GM21526 (cell line): ENCODE results near the gene LRPAP1.
"Not testable (repeated sequence)": the region's sequence is repeated elsewhere in the genome, so short reads cannot be mapped to it uniquely, and the experiment has no call there.

Experiments used
- ATAC-seq: cut with Tn5 transposase; IDR thresholded peaks from one replicate; pipeline ENCODE4 v1.9.1; 2021; ENCODE audit warnings: moderate library complexity; ENCODE audit not compliant: unreplicated experiment, low FRiP score

The LRPAP1 gene, protein sequence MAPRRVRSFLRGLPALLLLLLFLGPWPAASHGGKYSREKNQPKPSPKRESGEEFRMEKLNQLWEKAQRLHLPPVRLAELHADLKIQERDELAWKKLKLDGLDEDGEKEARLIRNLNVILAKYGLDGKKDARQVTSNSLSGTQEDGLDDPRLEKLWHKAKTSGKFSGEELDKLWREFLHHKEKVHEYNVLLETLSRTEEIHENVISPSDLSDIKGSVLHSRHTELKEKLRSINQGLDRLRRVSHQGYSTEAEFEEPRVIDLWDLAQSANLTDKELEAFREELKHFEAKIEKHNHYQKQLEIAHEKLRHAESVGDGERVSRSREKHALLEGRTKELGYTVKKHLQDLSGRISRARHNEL

DNA sequence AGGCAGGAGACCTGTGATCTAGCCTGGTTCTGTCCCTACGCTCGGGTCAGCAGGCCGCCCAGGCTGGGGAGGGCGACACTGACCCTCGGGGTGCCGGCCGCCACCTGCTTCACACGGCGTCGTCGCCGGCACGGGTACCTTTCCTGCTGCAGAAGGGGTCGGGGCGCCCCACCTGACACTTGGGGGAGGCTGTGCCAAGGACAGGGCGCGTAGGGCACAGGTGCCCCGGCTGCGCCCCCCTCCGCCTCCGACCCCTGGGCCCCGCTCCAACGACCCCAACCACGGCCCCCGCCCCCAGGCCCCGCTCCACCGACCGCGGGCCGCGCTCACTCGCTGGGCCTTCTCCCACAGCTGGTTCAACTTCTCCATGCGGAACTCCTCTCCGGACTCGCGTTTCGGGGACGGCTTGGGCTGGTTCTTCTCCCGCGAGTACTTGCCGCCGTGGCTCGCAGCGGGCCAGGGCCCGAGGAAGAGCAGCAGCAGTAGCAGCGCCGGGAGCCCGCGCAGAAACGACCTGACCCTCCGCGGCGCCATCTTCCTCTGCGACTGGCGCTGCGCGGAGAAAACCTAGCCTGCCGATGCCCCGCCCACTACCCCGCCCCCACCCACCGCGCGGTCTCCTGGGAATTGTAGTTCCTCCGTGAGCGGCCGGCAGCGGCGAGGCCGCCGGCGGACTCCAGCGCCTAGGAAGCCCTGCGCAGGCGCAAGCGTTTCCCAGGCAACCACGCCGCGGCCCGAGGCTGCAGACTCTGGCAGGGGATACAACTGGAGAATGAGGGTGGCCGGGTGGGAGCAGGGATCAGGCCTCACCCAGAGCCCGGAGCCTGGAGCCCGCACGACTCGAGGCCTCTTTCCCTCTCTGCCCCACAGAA lies at the start of gene LRPAP1:
LRPAP1 (minus strand) TSS at position 544 of the 872 bp plus-strand sequence; CDS start at position 534, 10 bp downstream.
- ATAC-seq: peak; percentile 88

DNA sequence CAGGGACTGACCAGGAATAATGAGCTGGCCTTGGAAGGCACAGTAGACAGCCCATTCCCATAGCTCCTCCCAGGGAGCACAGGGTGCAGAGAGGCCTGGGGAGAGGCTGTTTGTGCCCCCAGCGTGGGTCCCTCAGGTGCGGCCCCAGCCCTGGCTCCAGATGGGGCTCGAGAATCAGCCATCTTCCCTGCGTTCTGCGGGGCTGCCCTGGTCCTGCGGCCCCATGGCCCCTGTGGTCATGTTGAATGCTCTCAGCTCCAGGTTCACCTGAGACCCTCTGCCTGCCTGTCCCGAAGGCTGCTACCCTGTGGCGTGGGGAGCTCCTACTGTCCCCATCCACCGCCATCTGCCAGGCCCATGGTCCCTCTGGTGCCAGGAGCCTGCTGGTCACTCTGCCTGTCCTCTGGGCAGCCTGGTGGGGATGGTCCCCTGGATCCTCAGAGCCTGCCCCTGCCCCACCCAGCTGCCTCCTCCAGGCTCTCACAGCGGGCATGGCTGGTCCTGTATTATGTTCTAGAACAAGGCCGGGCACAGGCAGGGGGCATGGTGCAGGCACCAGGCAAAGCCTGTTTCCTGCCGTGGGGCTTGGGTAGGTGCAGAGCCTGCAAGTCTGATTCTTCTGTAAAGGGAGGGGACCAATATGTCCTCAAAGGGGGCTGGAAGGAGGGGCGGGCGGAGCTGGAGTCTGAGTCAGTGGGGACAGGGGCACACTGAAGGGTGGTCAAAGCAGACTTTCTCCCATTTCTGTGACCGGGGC lies 49.3 kb upstream of the LRPAP1 start:
- not testable (repeated sequence) for ATAC-seq

- ATAC-seq: not testable (repeated sequence)
Measured at GRCh38 chr4:3580859-3581258, 48.6 kb upstream of the LRPAP1 start.

DNA sequence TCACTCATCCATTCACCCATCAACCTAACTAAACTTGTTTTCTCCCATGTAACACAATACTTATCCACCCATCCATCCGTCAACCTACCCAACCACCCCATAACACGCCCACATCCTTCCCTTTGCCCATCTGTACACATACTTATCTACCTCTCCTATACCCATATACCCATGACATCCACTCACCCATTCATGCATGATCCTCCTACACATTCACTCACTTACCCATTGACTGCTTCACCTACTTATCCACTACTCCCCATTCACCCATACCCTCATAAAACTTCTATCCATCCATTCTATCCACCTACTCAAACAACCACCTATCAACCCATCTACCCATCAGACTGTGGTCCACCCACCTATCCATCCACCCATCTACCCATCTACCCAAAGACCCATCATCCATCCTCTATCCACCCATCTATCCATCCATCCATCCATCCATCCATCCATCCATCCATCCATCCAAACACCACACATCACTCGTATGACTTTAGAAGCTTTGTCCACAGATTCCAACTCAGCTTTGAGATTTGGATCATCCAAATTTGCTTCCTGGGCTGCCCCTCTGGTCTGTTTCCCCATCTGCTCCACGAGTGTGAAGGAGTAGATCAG lies 46.4 kb upstream of the LRPAP1 start:
- ATAC-seq: not testable (repeated sequence)

DNA sequence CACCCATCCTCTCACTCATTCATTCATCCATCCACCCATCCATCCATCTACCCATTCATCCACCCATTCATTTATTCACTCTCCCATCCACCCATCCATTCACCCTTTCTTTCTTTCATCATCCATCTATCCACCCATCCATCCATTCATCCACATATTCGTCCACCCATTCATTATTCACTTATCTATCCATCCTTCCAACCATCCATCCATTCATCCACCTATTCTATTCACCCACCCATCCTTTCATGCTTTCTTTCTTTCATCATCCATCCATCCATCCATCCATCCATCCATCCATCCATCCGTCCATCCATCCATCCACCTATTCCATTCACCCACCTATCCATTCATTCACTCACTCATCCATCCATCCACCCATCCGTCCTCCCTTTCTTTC lies 45.8 kb upstream of the LRPAP1 start:
- not testable (repeated sequence) for ATAC-seq

DNA sequence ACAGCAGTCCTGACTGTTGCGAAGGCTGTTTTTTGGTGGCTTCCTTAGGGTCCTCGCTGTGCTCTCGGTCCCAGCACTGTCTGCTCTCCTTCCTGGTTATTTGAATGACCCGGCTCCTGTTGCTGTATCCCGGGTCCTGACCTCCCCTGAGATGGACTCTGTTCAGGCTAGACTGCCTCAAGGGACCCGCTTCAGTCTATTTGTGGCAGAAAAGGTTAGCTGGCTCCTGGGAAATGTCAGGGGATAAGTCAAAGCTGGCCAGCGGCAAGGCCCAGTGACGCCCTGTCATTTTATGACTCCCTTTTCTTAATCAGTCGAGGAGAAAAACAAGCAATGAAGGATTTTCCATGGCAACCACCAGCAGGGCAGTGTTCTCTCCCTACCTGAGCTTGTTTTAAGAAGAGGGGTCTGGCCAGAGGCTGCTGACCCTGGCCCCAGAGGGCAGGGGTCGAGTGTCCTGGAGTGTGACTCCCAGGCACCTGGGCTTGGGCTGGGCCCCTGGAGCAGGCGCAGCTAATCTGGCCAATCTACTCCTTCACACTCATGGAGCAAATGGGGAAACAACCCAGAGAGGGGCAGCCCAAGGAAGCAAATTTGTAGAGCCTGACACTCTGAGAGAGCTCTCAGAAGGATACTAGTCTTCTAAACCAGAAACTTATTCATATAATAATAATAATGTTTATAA lies 45.1 kb upstream of the LRPAP1 start:
- ATAC-seq: not testable (repeated sequence)

GRCh38 chr4:3576533-3577207 lies 44.4 kb upstream of the LRPAP1 start:
- not testable (repeated sequence) for ATAC-seq

- not testable (repeated sequence) for ATAC-seq
Measured at GRCh38 chr4:3575426-3576369, 43.5 kb upstream of the LRPAP1 start.

GRCh38 chr4:3574865-3575264 lies 42.6 kb upstream of the LRPAP1 start:
- ATAC-seq: not testable (repeated sequence)

- ATAC-seq: not testable (repeated sequence)
Measured at GRCh38 chr4:3574346-3574745, 42.1 kb upstream of the LRPAP1 start.

GRCh38 chr4:3573131-3573530 lies 40.9 kb upstream of the LRPAP1 start:
- ATAC-seq: no peak

DNA sequence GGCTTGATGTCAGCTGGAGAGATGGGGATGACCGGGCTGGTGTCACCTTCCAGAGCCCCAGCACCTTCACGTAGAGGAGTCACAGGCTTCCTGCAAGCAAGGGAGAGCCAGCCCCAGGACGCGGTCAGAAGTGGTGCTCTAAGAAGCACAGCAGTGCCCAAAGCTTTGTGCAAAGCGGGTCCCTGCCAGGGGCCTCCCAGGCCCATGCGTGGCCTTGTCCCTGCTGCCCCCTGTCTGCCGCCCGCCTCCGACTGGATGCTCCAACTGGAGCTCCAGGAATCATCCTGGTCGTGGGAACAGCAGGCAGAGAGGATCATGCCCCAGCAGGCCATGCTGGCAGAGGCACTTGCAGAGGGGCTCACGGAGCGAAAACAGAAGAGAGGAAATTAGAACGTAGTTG lies 40.1 kb upstream of the LRPAP1 start:
- ATAC-seq: no peak

DNA sequence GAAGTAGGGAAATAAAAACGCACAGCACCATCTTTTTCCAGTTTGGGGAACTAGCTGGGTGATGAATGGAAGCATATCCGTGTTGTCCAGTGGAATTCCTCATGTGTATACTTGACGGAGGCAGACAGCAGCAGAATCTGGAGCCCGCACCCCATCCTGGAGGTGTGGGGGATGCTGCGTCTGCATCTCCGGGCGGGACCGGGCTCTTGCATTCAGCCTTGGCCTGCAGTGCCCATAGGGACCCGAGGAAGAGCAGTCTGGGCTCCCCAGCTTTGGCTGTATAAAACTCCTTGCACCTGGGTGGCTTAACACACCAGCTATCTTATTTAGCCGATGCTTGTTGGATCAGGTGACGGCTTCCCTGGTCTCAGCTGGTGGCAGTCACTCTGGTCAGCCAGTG lies 39.7 kb upstream of the LRPAP1 start:
- no peak for ATAC-seq

- ATAC-seq: not testable (repeated sequence)
Measured at GRCh38 chr4:3570923-3571322, 38.7 kb upstream of the LRPAP1 start.

- ATAC-seq: not testable (repeated sequence)
Measured at GRCh38 chr4:3569611-3570010, 37.4 kb upstream of the LRPAP1 start.

- ATAC-seq: not testable (repeated sequence)
Measured at GRCh38 chr4:3566701-3567100, 34.5 kb upstream of the LRPAP1 start.

DNA sequence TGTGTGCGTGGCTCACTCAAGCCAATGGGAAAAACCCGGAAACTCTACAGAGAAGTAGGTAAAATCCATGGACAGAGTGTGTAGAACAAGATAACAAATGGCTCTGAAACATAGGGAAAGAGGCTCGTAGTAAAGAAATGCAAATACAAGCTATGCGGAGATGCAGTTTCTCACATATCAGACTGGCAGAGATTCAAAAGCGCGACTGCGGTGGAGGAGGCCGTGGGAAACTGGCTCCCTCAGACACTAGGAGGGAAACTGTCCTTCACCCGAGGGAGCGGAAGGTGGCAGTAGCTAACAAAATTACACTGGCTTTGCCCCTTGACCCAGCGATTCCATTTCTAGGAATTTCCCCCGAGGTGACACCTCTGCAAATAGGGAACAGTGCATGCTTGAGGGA lies 34.1 kb upstream of the LRPAP1 start:
- ATAC-seq: not testable (repeated sequence)

DNA sequence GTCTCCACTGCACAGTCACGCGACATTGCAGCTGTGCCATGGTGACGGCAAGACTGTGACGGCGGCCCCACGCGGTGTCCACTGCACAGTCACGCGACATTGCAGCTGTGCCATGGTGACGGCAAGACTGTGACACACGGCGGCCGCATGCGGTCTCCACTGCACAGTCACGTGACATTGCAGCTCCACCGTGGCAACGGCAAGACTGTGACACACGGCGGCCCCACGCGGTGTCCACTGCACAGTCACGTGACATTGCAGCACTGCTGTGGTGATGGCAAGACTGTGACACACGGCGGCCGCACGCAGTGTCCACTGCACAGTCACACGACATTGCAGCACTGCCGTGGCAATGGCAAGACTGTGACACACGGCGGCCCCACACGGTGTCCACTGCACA lies 32.7 kb upstream of the LRPAP1 start:
- ATAC-seq: not testable (repeated sequence)
